Retinal pigment epithelial cell (primary cell): ENCODE measurements around the gene ZNF787.

Experiments
- DNase-seq: peaks from one replicate; pipeline ENCODE4 v3.0.0-alpha.2; 2010; ENCODE audit warnings: low read depth
- H3K4me3 ChIP-seq: 2 replicates; pipeline ENCODE4 v1.5.1; 2011; ENCODE audit warnings: mild to moderate bottlenecking, low read length, control low read depth, moderate library complexity
- CTCF ChIP-seq: conservative IDR thresholded peaks from 2 replicates; pipeline ENCODE4 v1.5.1; 2011; ENCODE audit warnings: low read depth, low read length, control low read depth, inconsistent platforms

The ZNF787 gene

GRCh38 chr19:56131651-56132050, 10.6 kb upstream of the ZNF787 start:
- no peak overlapping the region for H3K4me3 ChIP-seq
- no peak for DNase-seq
- TF ChIP-seq CTCF, result no peak

GRCh38 chr19:56130006-56130405, 8.9 kb upstream of the ZNF787 start:
- H3K4me3 ChIP-seq, result no peak overlapping the region
- DNase-seq, result no peak
- no peak for TF ChIP-seq CTCF

GRCh38 chr19:56126983-56127780, 6.1 kb upstream of the ZNF787 start:
- TF ChIP-seq CTCF, result no peak
- no peak for DNase-seq
- H3K4me3 ChIP-seq, result no peak overlapping the region

- no peak for DNase-seq
- no peak overlapping the region for H3K4me3 ChIP-seq
- no peak for TF ChIP-seq CTCF
These were observed 4.9 kb upstream of the ZNF787 start for GRCh38 chr19:56125806-56126590.

- no peak for DNase-seq
- H3K4me3 ChIP-seq, result no peak overlapping the region
- TF ChIP-seq CTCF, result no peak
These were observed 3.5 kb upstream of the ZNF787 start for GRCh38 chr19:56124578-56124977.

- no peak for DNase-seq
- no peak for TF ChIP-seq CTCF
- H3K4me3 ChIP-seq, result no peak overlapping the region
These were observed 2.3 kb upstream of the ZNF787 start for GRCh38 chr19:56123266-56123891.
